CD4-positive, alpha-beta T cell treated with Interleukin-17A for 4 hours (primary cell): ENCODE measurements around the gene CXCL12.

ENCODE experiments used
- DNase-seq: peaks from one replicate; pipeline ENCODE4 v3.0.0-alpha.2; 2020; ENCODE audit warnings: mixed read lengths

The CXCL12 gene

DNA sequence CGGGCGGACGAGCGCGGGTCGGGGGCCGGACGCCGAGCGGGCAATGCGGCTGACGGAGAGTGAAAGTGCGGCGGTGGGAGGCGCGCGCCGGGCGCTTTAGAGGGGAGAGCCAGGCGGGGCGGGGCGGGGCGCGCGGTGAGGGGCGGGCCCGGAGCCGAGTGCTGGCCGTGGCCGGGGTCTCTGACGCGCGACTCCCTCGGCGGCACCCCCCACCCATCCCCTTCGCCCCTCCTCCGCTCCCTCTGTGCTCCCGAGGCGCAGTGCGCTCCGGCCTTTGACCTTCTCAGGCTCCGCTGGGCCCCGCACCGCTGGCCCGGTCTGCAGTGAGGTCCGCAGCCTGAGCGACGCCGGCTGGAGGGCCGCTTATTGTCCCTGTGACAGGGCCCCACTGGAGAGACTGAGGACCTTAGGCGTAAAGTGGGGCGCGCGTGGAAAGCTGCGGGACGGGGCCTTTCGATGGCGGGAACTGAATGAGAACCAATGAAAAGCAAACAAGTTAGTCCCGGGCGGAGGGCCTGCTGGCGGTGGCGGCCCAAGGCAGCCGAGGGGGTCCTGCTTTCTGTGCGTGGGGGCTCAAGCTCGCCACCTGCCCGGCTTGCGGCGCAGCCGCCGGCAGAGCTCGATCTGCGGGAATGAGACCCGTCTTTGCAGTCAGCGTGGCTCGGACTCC lies at the start of gene CXCL12:
Gene CXCL12, minus strand, starts transcription at position 72 of the 670 bp plus-strand sequence. CDS start 92 bp downstream, outside the sequence.
- no peak for DNase-seq

GRCh38 chr10:44427479-44427878 lies 42.6 kb upstream of the CXCL12 start:
- DNase-seq, result no peak

DNA sequence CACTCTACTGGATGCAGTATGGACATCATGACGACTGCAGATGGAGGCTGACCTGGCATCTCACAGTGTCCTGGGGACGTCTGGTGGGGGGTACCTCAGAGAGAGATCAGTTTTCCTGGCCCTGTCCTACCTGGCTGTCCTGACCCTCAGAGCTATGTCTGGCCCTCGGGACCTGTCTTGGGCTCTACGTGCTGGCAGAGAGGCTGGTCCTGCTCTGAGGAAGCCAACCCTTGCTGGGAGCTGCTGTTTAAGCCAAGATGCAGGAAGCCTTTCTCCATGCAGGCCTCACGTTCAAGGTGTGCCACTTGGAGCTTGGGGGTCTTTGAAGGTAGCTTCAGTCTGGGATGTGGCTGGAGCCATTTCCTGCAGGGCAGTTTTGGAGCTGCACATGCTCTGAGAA lies 42.1 kb upstream of the CXCL12 start:
- DNase-seq, result no peak

GRCh38 chr10:44426247-44427034 lies 41.5 kb upstream of the CXCL12 start:
- DNase-seq, result no peak

- no peak for DNase-seq
Observed at GRCh38 chr10:44425466-44425865, 40.6 kb upstream of the CXCL12 start.

DNA sequence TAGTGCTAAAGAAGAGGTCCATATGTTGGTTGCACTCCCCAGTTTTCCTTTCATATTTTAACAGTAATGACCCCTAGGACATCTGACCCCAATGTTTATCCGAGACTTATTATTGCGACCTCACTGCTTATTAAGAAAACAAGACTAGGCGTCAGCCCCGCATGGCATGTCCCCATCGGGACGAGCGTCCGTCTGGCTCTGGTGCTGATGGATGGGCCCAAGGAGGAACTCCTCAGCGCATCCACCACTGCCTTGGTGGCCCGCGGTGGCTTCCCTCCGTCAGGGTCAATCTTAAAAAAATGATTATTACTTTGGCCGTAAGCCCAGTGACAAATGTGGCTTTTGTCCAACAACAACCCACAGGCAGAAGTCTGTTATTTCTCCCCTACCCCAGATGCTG lies 40.1 kb upstream of the CXCL12 start:
- no peak for DNase-seq

DNA sequence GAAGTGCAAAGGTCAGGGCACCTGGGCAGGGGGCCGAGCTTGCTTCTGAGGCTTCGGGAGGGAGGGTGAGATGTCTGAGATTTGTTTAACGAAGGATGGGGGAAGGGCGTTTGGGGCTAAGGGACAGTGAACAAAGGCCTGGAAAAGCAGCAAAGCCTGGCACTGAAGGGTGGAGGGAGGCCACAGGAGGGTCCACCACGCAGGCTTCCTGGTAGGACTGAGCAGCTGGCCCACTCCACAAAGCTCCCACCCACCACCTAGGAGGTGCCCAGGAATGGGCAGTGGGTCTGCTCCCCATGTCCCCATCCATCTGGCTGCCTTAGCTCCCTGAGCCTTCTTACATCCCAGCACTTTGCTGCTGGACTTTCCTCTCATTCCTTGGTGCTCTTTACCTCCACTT lies 39.4 kb upstream of the CXCL12 start:
- no peak for DNase-seq

DNA sequence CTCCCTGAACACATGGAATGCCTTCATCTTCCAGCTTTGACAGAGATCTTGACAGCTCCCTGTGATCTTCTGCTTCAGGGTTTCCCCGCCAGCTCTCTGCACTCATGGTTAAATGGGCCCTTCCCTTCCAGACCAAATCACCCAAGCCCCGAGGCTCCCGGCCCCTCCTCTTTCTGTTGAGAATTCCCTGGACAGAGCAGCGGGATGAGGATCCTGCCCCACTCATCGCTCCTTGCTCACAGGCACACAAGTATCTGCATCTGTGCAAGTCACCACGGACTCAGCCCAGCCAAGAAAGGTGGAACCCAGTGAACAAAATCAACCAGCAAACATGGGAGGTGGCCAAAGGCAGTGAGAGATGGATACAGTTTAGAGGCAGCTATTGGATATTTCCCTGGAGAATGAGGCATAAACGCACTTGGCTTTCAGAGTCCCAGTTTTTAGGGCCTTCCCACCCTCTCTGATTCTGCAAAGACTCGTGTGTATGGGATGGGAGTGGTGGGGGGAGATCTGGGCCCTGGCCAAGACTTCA lies 37.7 kb upstream of the CXCL12 start:
- DNase-seq, result no peak

DNA sequence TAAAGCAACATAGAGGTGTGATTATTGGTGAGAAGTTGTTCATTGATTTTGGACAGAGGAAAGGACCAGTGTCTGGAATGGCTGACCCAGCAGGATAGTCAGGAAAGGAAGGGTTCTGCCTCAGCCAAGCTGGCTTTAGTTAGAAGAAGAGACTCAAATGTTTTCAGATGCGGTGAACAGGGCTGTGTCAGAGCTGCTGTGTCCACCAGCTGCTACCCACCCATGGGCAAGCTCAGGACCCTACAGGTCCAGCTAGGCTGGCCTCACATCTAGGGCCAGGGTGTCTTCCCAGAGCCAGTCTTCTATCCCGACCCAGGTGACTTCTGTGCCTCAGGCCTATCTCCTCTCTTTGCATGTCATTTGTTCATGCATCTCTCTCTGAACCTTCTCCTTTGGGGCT lies 37.3 kb upstream of the CXCL12 start:
- no peak for DNase-seq

DNA sequence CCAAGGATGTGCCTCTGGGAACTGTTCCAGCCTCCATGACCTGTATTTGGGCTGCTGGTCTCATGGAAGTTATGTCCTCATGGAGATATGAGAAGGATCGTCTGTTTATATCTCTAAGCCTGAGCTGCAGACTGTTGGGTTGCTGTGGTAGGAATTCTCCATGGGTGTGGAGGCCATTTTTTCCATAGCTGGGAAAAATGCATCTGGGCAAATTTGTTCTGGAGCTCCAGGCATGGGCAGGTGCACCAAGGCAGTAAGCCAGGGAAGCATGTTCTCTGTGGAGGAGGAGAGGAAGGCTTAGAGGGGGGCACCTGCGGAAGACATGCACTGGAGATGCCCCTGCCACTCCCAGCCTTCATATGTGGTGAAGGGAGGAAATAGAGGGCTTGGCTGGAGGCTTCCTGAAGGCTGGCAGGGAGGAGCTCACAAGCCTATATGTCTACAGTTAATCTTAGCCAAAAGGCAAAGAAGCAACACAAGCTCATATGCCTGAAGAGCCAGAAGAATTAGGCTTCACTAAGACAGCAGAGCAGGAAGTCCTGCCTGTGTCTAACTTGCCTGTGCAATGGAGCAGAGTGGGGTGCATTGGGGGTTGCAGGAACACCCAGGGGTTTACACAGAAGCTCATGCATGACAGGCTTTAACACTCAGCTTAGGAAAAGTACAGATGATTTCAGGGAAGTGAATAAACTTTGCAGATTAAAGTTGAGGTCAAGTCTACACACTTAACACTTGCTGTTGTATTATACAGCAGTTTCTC lies 35.1 kb upstream of the CXCL12 start:
- DNase-seq, result no peak

- DNase-seq, result no peak
Observed at GRCh38 chr10:44418637-44419036, 33.7 kb upstream of the CXCL12 start.

GRCh38 chr10:44417761-44418160 lies 32.9 kb upstream of the CXCL12 start:
- DNase-seq, result no peak

DNA sequence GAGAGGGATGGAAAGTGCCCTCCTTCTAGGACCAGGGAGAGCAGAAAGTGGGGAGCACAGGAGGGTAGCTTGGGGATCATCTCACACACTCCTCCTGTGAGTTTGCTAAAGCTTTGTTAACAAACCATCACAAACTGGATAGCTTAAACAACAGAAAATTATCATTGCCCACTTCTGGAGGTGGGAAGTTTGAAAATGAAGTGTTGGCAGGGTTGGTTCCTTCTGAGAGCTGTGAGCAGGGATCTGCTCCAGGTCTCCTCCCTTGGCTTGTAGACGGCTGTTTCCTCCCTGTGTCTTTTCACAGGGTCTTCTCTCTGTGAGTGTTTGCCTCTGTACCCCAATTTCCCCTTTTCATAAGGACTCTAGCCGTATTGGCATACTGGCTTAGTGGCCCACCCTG lies 32.0 kb upstream of the CXCL12 start:
- DNase-seq, result no peak

GRCh38 chr10:44416021-44416771 lies 31.3 kb upstream of the CXCL12 start:
- DNase-seq, result no peak

DNA sequence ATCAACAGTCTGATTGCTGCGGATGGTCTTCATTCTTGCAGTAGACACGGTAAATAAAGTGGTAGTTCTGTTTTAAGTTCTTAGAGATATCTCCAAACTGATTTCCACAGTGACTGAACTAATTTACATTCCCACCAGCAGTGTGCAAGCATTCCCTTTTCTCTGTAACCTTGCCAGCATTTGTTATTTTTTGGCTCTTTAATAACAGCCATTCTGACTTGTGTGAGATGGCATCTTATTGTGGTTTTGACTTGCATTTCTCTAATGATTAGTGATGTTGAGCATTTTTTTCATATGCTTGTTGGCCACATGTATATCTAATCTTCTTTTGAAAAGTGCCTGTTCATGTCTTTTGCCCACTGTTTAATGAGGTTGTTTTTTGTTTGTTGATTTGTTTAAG lies 30.2 kb upstream of the CXCL12 start:
- DNase-seq, result no peak

GRCh38 chr10:44413416-44413815 lies 28.5 kb upstream of the CXCL12 start:
- no peak for DNase-seq

DNA sequence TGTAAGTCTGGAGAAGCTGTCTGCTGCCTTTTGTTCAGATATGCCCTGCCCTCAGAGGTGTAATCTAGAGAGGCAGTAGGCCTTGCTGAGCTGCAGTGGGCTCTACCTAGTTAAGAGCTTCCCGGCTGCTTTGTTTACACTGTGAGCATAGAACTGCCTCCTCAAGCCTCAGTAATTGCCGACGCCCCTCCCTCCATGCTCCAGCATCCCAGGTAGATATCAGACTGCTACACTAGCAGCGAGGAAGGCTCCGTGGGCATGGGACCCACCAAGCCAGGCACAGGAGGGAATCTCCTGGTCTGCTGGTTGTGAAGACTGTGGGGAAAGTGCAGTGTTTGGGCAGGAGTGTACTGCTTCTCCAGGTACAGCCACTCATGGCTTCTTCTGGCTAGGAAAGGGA lies 26.4 kb upstream of the CXCL12 start:
- no peak for DNase-seq

DNA sequence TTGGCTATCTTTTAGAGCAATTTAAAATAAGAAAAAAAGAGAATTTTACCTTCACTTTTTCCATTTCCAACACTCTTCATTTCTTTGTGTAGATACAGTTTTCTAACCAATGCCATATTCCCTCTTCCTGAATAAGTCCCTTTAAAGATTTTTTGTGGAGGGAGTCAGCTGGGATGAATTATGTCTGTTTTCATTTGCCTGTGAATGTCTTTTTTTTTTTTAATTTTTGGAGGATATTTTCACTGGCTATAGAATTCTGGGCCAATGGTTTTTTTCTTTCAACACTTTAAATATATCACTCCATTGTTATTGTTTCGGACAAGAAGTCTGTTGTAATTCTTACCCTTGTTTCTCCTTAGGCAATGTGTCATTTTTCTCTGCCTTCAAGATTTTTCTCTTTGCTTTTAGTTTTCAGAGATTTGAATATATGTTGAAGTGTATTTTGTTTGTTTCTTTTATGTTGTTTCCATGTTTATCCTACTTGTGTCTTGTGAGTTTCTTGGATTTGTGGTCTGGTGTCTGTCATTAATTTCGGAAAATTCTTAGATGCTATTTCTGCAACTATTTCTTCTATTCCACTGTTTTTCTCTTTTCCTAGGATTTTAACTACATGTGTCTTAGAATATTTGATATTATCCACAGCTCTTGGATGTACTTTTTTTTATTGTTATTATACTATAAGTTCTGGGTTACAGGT lies 20.0 kb upstream of the CXCL12 start:
- DNase-seq, result no peak

GRCh38 chr10:44402465-44403195 lies 17.7 kb upstream of the CXCL12 start:
- DNase-seq, result no peak

GRCh38 chr10:44400541-44400940 lies 15.6 kb upstream of the CXCL12 start:
- DNase-seq, result no peak
